A549 (cell line): Measurements from ENCODE around the gene DUSP9.

Source experiments
- BHLHE40 ChIP-seq: IDR thresholded peaks from 2 replicates; pipeline ENCODE4 v1.6.1; 2012; ENCODE audit warnings: low read depth, low read length, inconsistent platforms
- CEBPB ChIP-seq, 2 experiments: fragments of >200 bp in 1 of 2; sonication (Bioruptor Twin) in 1 of 2; formaldehyde crosslinking in 1 of 2; IDR thresholded peaks; 2 replicates each; pipeline ENCODE4 v1.6.1; 2012 to 2016
- EP300 ChIP-seq, 2 experiments: fragments of >200 bp; sonication (Bioruptor Twin); formaldehyde crosslinking; IDR thresholded peaks; 2 replicates in 1 of 2; 3 replicates in 1 of 2; pipeline ENCODE4 v1.6.1; 2016 to 2017
- FOSL2 ChIP-seq, 2 experiments: fragments of 450-650 bp in 1 of 2; fragments of >200 bp in 1 of 2; sonication (Bioruptor Twin) in 1 of 2; formaldehyde crosslinking; IDR thresholded peaks; 2 replicates each; pipeline versions ENCODE4 v1.5.0 to v1.6.1; 2016 to 2020; ENCODE audit warnings: mild to moderate bottlenecking in 1 of 2, moderate library complexity in 1 of 2
- MYC ChIP-seq: IDR thresholded peaks from 2 replicates; pipeline ENCODE4 v1.6.1; 2012; ENCODE audit warnings: mild to moderate bottlenecking, inconsistent platforms, low read length, improper control_type of control experiment, borderline replicate concordance
- POLR2A ChIP-seq: IDR thresholded peaks from 2 replicates; pipeline ENCODE4 v1.6.1; 2012; ENCODE audit warnings: mild to moderate bottlenecking, low read length
- RAD21 ChIP-seq, 2 experiments: fragments of >200 bp in 1 of 2; sonication (Bioruptor Twin) in 1 of 2; formaldehyde crosslinking in 1 of 2; IDR thresholded peaks in 1 of 2; conservative IDR thresholded peaks in 1 of 2; 2 replicates in 1 of 2; 3 replicates in 1 of 2; pipeline ENCODE4 v1.6.1; 2012 to 2018; ENCODE audit warnings: inconsistent platforms in 1 of 2
- SMC3 ChIP-seq: fragments of >200 bp; sonication (Bioruptor Twin); formaldehyde crosslinking; IDR thresholded peaks from 3 replicates; pipeline ENCODE4 v1.6.1; 2018; ENCODE audit warnings: inconsistent platforms
- TF ChIP-seq, protein P1 (sequence below): fragments of >200 bp; sonication (Bioruptor Twin); formaldehyde crosslinking; IDR thresholded peaks from 3 replicates; pipeline ENCODE4 v1.5.1; 2016
- TF ChIP-seq, protein P2 (sequence below): IDR thresholded peaks from 2 replicates; pipeline ENCODE4 v1.6.1; 2012
- TF ChIP-seq, protein P3 (sequence below): fragments of >200 bp; sonication (Bioruptor Twin); formaldehyde crosslinking; IDR thresholded peaks from 2 replicates; pipeline ENCODE4 v1.6.1; 2016
- TF ChIP-seq, protein P4 (sequence below): fragments of 250-450 bp; sonication (Bioruptor Pico); IDR thresholded peaks from 2 replicates; pipeline ENCODE4 v1.5.0; 2021; ENCODE audit warnings: mild to moderate bottlenecking, moderate library complexity, borderline replicate concordance

DNA sequence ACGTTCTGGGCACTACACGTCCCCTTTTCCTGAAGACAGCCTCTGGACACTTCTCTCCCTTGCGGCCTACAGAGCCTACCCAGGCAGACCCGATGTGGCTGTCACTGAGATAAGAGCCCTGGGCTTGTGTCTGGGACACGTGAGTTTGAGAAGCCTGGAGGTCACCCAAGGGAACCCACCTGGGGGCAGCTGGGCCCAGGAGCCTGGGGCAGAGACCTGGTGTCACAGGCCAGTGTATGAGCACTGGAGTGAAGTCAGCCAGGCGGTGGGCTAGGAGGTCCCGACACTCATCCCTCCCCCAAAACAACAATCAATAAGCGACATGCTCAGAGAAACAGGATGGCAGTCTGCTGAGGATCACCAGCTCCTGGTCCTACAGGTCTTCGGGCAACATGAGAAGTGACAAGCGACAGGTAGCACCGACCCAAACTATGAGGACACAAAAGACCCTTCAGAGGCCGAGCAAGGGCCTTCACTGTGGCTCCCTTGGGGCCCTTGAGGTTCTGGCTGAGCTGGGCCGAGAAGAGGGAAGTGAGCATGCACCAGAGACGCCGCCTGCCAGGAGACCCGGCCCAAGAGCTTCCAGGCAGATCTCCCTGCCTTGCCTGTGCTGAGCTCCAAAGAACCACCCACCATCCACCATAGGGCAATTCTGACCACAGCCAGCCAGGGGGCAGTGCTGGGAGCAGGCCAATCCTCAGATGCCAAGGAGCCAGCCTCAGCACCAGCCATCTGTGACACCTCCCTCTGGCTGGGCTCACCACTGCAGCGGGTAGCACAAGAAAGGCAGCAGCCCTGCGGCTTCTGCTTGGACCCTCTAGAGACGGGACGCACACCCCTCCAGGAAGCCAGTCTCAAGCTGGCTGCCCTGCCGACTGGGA, 11.0 kb upstream of the DUSP9 start:
- TF ChIP-seq POLR2A (no peak), FOSL2 (IDR thresholded peaks at IDR 0.05) (no peak), FOSL2 (CRISPR knock-in tag; IDR thresholded peaks at IDR 0.05) (no peak), BHLHE40 (no peak), CEBPB (IDR thresholded peaks at IDR 0.05) (no peak), EP300 (IDR thresholded peaks at IDR 0.05) (no peak), RAD21 (conservative IDR thresholded peaks at IDR 0.05 in 1 of 2, IDR thresholded peaks at IDR 0.05 in 1 of 2) (peak in 1 of 2 experiments; percentile 34; a peak in 2 of 5 replicates), MYC (no peak), SMC3 (no peak)
- TF ChIP-seq, protein P1, sequence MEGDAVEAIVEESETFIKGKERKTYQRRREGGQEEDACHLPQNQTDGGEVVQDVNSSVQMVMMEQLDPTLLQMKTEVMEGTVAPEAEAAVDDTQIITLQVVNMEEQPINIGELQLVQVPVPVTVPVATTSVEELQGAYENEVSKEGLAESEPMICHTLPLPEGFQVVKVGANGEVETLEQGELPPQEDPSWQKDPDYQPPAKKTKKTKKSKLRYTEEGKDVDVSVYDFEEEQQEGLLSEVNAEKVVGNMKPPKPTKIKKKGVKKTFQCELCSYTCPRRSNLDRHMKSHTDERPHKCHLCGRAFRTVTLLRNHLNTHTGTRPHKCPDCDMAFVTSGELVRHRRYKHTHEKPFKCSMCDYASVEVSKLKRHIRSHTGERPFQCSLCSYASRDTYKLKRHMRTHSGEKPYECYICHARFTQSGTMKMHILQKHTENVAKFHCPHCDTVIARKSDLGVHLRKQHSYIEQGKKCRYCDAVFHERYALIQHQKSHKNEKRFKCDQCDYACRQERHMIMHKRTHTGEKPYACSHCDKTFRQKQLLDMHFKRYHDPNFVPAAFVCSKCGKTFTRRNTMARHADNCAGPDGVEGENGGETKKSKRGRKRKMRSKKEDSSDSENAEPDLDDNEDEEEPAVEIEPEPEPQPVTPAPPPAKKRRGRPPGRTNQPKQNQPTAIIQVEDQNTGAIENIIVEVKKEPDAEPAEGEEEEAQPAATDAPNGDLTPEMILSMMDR, result peak; percentile 41; the same call in 2 of the 3 replicates
- TF ChIP-seq, protein P2, sequence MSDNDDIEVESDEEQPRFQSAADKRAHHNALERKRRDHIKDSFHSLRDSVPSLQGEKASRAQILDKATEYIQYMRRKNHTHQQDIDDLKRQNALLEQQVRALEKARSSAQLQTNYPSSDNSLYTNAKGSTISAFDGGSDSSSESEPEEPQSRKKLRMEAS, result no peak
- TF ChIP-seq, protein P3, sequence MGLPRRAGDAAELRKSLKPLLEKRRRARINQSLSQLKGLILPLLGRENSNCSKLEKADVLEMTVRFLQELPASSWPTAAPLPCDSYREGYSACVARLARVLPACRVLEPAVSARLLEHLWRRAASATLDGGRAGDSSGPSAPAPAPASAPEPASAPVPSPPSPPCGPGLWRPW, result no peak
- TF ChIP-seq, protein P4, sequence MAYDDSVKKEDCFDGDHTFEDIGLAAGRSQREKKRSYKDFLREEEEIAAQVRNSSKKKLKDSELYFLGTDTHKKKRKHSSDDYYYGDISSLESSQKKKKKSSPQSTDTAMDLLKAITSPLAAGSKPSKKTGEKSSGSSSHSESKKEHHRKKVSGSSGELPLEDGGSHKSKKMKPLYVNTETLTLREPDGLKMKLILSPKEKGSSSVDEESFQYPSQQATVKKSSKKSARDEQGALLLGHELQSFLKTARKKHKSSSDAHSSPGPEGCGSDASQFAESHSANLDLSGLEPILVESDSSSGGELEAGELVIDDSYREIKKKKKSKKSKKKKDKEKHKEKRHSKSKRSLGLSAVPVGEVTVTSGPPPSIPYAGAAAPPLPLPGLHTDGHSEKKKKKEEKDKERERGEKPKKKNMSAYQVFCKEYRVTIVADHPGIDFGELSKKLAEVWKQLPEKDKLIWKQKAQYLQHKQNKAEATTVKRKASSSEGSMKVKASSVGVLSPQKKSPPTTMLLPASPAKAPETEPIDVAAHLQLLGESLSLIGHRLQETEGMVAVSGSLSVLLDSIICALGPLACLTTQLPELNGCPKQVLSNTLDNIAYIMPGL (CRISPR knock-in tag), result no peak
